ENCODE measurements around the gene HERC5. TPM values are rescaled to one million over a fixed set of nuclear protein-coding genes. Genes with fewer than 3 reads are reported as not detected.
A peak's percentile ranks its signal among the peaks of the same experiment; 100 is the strongest.

HERC5 gene
- total RNA-seq, 1 donor from 2014 or later, result 6.6 TPM

DNA sequence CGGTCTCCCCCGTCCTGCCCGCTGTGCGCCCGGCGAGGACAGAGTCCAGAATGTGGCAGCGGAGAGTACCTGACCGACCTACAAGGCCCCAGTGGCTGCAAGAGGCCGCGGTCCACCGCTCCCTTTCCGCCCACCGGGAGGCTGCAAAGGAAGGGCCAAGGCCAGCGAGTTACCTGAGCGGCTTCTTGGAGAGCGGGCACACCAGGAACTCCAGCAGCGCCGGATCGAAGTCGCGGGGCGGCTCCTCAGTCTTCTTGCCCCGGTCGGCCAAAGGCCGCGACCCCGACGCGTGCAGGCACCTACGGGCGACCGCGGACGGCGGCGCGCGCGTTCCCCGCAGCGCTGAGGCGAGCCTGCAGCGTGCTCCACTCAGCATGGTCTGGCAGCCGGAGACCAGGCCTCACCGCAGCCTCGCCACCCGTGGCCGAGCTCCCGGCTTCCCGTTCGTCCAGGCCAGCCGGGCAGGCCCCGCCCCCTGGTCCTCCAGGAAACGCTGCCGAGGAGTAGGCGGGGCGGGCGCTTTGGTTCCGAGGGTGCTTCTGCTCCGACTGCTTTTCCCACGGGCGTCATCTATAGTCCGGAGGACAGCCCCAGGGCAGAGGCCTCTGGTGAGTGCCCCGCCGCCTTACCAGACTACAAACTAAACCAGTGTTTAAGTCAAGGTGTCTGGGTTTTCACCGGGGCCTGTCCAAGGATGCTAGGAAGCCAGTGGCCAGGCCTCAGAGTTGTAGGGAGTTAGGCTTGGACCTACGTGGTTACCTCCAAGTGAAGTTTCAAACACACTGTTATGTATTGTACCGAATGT is 66.6 kb downstream of the HERC5 start, which contains the start of gene PYURF:
TSS of gene PYURF (minus strand) at position 452 of the 805 bp plus-strand sequence. CDS start at position 376, 76 bp downstream.
- peak; percentile 74 for DNase-seq (ENCODE audit: low read depth)
- Histone ChIP-seq H3K4me3 (ENCODE audit: low read depth, low read length) (peak within 1 kb of the TSS; percentile 97), H3K27me3 (ENCODE audit: control insufficient read depth, insufficient read depth, low read length) (no peaks in the 10 kb centered on the region), H3K36me3 (ENCODE audit: control insufficient read depth, insufficient read depth, low read length) (no peaks in the 10 kb centered on the region)
- no peak for TF ChIP-seq CTCF (IDR thresholded peaks at IDR 0.05; ENCODE audit: insufficient read depth, low read length, poor library complexity, severe bottlenecking)

- no peak for DNase-seq (ENCODE audit: low read depth)
- H3K4me3 ChIP-seq (ENCODE audit: low read depth, low read length), result peak overlapping the region; percentile 97
- H3K27me3 ChIP-seq (ENCODE audit: control insufficient read depth, insufficient read depth, low read length), result no peaks in the 10 kb centered on the region
- TF ChIP-seq CTCF (IDR thresholded peaks at IDR 0.05; ENCODE audit: insufficient read depth, low read length, poor library complexity, severe bottlenecking), result no peak
- H3K36me3 ChIP-seq (ENCODE audit: control insufficient read depth, insufficient read depth, low read length), result no peaks in the 10 kb centered on the region
Measured at GRCh38 chr4:88524171-88524570, 67.3 kb downstream of the HERC5 start.

GRCh38 chr4:88526221-88526815 is 69.4 kb downstream of the HERC5 start:
- Histone ChIP-seq H3K36me3 (ENCODE audit: control insufficient read depth, insufficient read depth, low read length) (no peaks in the 10 kb centered on the region), H3K4me3 (ENCODE audit: low read depth, low read length) (no peak overlapping the region), H3K27me3 (ENCODE audit: control insufficient read depth, insufficient read depth, low read length) (no peaks in the 10 kb centered on the region)
- TF ChIP-seq CTCF (IDR thresholded peaks at IDR 0.05; ENCODE audit: insufficient read depth, low read length, poor library complexity, severe bottlenecking), result peak; percentile 24
- DNase-seq (ENCODE audit: low read depth), result no peak

DNA sequence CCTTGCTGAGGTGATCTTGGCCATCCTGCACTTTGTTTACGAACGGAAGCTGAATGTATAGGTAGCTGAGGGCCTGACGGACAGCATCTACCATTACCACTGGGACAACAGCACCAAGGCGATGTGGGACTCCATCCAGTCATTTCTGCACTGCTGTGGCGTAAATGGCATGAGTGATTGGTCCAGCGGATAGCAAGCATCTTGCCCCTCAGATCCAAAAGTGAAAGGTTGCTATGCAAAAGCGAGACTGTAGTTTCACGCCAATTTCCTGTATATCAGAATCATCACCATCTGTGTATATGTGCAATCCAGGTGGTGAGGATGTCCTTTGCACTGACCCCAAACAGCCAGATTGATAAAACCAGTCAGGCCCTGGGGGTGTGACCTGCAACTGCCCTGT is 70.9 kb downstream of the HERC5 start:
- TF ChIP-seq CTCF (IDR thresholded peaks at IDR 0.05; ENCODE audit: insufficient read depth, low read length, poor library complexity, severe bottlenecking), result no peak
- Histone ChIP-seq H3K36me3 (ENCODE audit: control insufficient read depth, insufficient read depth, low read length) (no peaks in the 10 kb centered on the region), H3K4me3 (ENCODE audit: low read depth, low read length) (no peak overlapping the region), H3K27me3 (ENCODE audit: control insufficient read depth, insufficient read depth, low read length) (no peaks in the 10 kb centered on the region)
- DNase-seq (ENCODE audit: low read depth), result no peak

DNA sequence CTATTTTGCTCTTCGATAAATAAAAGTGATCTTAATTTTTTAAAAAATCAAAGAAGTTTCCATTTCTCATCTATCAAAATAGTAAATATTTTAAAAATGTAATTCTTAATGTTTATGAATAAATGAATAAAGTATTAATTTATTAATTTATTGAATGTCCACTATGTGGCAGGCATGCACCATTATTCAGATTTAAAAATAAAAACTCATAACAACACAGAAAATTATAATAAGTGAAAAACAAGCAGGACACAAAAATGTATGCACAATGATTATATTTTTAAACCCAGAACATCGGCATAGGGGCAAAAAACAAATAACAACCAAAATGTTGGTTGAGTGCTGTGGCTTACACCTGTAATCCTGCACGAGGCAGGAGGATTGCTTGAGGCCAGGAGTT is 71.9 kb downstream of the HERC5 start:
- Histone ChIP-seq H3K36me3 (ENCODE audit: control insufficient read depth, insufficient read depth, low read length) (no peaks in the 10 kb centered on the region), H3K27me3 (ENCODE audit: control insufficient read depth, insufficient read depth, low read length) (no peaks in the 10 kb centered on the region), H3K4me3 (ENCODE audit: low read depth, low read length) (no peak overlapping the region)
- no peak for TF ChIP-seq CTCF (IDR thresholded peaks at IDR 0.05; ENCODE audit: insufficient read depth, low read length, poor library complexity, severe bottlenecking)
- DNase-seq (ENCODE audit: low read depth), result no peak

All from kidney epithelial cell (primary cell).